Urinary bladder (tissue), 4 donors: ENCODE data around the gene MBD4. TPM values are rescaled to one million over a fixed set of nuclear protein-coding genes. Genes with fewer than 3 reads are reported as not detected.

Source experiments
- DNase-seq: peaks from one replicate; pipeline ENCODE4 v3.0.0-alpha.2; 2015; ENCODE audit errors: extremely low spot score
- H3K27ac ChIP-seq: one replicate; pipeline ENCODE4 v1.5.1; 2013; ENCODE audit warnings: low read depth, mild to moderate bottlenecking, moderate library complexity
- H3K36me3 ChIP-seq: one replicate; pipeline ENCODE4 v1.6.1; 2013; ENCODE audit warnings: mild to moderate bottlenecking, moderate library complexity; ENCODE audit not compliant: insufficient read depth
- H3K4me1 ChIP-seq: one replicate; pipeline ENCODE4 v1.6.1; 2013; ENCODE audit warnings: mild to moderate bottlenecking, moderate library complexity; ENCODE audit not compliant: insufficient read depth
- H3K4me3 ChIP-seq: one replicate; pipeline ENCODE4 v1.5.1; 2013; ENCODE audit warnings: low read depth, low read length
- WGBS: extraction: QIAGEN DNeasy Blood & Tissue Kit; methylation state at CpG from one replicate; pipeline ENCODE4 v1.1.7; 2013; 5-methylcytosine and 5-hydroxymethylcytosine counted together
- polyA plus RNA-seq: library from polyadenylated mRNA; stranded (reverse); fragments of 200-250 nt; gene quantifications from one replicate; pipeline ENCODE4 v1.2.3, GENCODE V29; 2013
- total RNA-seq: library from RNA; depleted of rRNA; stranded (reverse); fragments of >200 nt; gene quantifications from one replicate; pipeline ENCODE4 v1.2.3, GENCODE V29; 2014
- donor health status: healthy with polysubstance abuse.
- donor health status: healthy.

The MBD4 gene
- total and polyA plus RNA-seq, 2 donors: 20.7 to 27.7 TPM

DNA sequence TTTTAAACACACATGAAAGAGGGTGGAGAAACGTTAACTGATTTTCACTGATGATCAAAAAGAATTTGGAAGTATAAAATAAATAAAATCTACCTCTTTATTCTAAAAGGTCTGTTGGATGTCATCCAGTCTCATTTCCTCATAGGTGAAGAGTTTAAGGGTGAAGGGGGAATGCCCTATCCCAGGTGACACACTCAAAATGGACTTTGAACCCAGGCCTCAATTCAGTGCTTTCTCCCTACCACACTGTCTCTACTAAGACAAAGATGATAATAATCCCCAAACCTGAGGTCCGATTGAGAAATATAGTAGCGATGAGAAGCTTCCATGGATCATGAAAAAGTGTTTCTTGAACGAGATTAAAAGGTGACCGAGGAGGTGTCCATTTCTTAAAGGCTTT is 6.2 kb downstream of the MBD4 start:
- H3K4me1 ChIP-seq: no peaks in the 10 kb centered on the region
- 90% methylated on average over 5 of the region's 5 CpGs for WGBS
- no peak overlapping the region for H3K27ac ChIP-seq
- H3K4me3 ChIP-seq: no peak overlapping the region
- no peak for DNase-seq
- H3K36me3 ChIP-seq: peaks cover 6% of the 10 kb centered on the region

DNA sequence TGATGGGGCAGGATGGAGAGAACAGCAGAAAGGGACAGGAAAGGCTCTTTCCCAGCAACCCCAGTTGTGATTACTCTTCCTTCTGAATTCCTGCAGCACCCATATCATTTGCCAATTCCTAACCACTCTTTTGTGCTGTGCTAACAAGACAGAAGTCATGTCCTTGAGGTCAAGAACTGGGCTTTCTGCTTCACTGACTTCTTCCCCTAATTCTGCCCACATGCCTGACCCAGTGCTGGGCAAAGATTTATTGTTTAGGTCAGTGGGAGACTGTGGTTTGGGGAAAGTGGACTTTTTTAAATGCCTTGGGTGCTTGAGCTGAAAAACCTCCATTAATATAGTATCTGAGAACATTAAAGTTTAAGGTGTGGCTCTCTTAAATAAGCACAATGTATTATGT is 7.1 kb downstream of the MBD4 start:
- no peaks in the 10 kb centered on the region for H3K4me1 ChIP-seq
- peaks cover 6% of the 10 kb centered on the region for H3K36me3 ChIP-seq
- no peak for DNase-seq
- no peak overlapping the region for H3K27ac ChIP-seq
- no peak overlapping the region for H3K4me3 ChIP-seq

DNA sequence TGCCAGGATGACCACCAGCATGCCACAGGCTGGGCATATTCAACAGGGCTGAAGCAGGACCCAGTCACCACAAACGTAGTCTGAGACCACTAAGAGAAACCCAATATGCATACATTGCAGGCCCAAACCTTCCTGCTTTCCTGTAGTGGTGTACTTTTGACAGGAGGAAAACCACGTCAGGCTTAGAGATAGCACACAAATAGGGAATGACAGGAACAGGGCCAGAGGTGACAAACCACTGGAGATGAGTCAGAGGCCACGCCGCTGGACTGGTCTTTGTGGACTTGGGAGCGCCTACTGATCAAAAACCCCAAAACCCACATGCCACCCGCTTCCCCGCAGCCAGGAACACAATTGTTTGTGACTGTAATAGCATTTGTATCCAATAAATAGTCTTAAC is 7.7 kb downstream of the MBD4 start:
- WGBS: 91% methylated on average over 7 of the region's 7 CpGs
- H3K4me3 ChIP-seq: no peak overlapping the region
- H3K27ac ChIP-seq: no peak overlapping the region
- no peak for DNase-seq
- no peaks in the 10 kb centered on the region for H3K4me1 ChIP-seq
- peaks cover 4% of the 10 kb centered on the region for H3K36me3 ChIP-seq

- no peak overlapping the region for H3K27ac ChIP-seq
- no peak for DNase-seq
- peaks cover 3% of the 10 kb centered on the region for H3K36me3 ChIP-seq
- no peak overlapping the region for H3K4me3 ChIP-seq
- H3K4me1 ChIP-seq: no peaks in the 10 kb centered on the region
- WGBS: 83% methylated on average over 4 of the region's 4 CpGs
Observed at GRCh38 chr3:129429602-129430001, 10.1 kb downstream of the MBD4 start.

GRCh38 chr3:129429080-129429451 is 10.7 kb downstream of the MBD4 start:
- Histone ChIP-seq H3K4me1 (no peaks in the 10 kb centered on the region), H3K27ac (no peak overlapping the region), H3K4me3 (no peak overlapping the region), H3K36me3 (peaks cover 3% of the 10 kb centered on the region)
- 72% methylated on average over 3 of the region's 3 CpGs for WGBS
- no peak for DNase-seq

- Histone ChIP-seq H3K36me3 (peaks cover 3% of the 10 kb centered on the region), H3K4me1 (no peaks in the 10 kb centered on the region), H3K4me3 (peak within 1 kb of the TSS; percentile 17), H3K27ac (no peak within 1 kb of the TSS)
- 1% methylated on average over 42 of the region's 42 CpGs for WGBS
- peak; percentile 86 for DNase-seq
Observed at GRCh38 chr3:129428376-129429079, 11.2 kb downstream of the MBD4 start, which contains the start of gene EFCAB12. Gene EFCAB12, minus strand, starts transcription at chr3:129428636. Its CDS starts 148 bp downstream, at chr3:129428488.

- H3K36me3 ChIP-seq: peaks cover 3% of the 10 kb centered on the region
- H3K4me1 ChIP-seq: no peaks in the 10 kb centered on the region
- WGBS: 11% methylated on average over 8 of the region's 8 CpGs
- DNase-seq: no peak
- H3K27ac ChIP-seq: no peak overlapping the region
- H3K4me3 ChIP-seq: peak overlapping the region; percentile 17
Observed at GRCh38 chr3:129428007-129428375, 11.8 kb downstream of the MBD4 start.

GRCh38 chr3:129425619-129426018 is 14.1 kb downstream of the MBD4 start:
- H3K4me3 ChIP-seq: no peak overlapping the region
- no peak overlapping the region for H3K27ac ChIP-seq
- 79% methylated on average over 2 of the region's 2 CpGs for WGBS

DNA sequence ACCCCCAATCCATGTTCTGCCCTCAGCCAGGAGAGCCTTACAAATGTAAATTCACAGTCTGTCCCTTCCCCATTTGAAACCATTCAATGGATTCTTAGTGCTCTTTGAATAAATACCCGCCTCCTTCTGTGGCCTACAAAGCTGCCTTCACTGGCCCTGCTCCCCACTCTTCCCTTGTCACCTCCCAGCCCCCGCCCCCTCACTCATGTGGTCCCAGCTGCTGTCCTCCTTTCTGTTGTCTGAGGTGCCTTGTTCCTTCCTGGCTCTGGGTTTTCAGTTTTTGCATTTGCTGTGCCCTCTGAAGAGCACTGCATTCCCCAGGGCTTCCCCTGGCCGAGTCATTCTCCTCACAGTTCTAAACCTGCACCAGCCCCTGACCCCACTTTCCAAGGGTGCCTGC is 14.5 kb downstream of the MBD4 start:
- WGBS: 81% methylated on average over 3 of the region's 3 CpGs
- Histone ChIP-seq H3K4me1 (no peaks in the 10 kb centered on the region), H3K4me3 (no peak overlapping the region), H3K27ac (no peak overlapping the region), H3K36me3 (no peaks in the 10 kb centered on the region)
- no peak for DNase-seq

More at GRCh38 chr3:129425619-129426018, 14.1 kb downstream of the MBD4 start:
- no peak for DNase-seq
- no peaks in the 10 kb centered on the region for H3K36me3 ChIP-seq
- H3K4me1 ChIP-seq: no peaks in the 10 kb centered on the region

GRCh38 chr3:129424185-129424841 is 15.4 kb downstream of the MBD4 start:
- DNase-seq: no peak
- no peaks in the 10 kb centered on the region for H3K36me3 ChIP-seq
- 73% methylated on average over 4 of the region's 4 CpGs for WGBS
- H3K27ac ChIP-seq: no peak overlapping the region
- no peaks in the 10 kb centered on the region for H3K4me1 ChIP-seq
- no peak overlapping the region for H3K4me3 ChIP-seq

DNA sequence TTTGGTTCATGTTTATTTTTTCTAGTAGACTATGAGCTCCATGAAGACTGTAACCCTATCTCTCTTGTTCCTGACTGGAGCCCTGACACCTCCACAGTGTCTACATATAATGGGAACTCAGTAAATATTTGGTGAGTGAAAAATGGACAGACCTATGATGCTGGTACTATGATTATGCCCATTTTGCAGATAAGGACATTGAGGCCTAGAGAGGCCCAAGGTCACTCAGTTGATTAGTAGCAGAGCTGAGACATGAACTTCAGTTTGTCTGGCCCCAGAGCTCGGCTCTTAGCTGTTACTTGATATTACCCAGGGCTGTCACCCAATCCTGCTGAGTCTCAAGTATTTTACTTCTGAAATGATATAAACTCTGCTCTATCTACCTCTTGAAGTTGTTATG is 16.9 kb downstream of the MBD4 start:
- Histone ChIP-seq H3K4me1 (no peaks in the 10 kb centered on the region), H3K4me3 (no peak overlapping the region)

DNA sequence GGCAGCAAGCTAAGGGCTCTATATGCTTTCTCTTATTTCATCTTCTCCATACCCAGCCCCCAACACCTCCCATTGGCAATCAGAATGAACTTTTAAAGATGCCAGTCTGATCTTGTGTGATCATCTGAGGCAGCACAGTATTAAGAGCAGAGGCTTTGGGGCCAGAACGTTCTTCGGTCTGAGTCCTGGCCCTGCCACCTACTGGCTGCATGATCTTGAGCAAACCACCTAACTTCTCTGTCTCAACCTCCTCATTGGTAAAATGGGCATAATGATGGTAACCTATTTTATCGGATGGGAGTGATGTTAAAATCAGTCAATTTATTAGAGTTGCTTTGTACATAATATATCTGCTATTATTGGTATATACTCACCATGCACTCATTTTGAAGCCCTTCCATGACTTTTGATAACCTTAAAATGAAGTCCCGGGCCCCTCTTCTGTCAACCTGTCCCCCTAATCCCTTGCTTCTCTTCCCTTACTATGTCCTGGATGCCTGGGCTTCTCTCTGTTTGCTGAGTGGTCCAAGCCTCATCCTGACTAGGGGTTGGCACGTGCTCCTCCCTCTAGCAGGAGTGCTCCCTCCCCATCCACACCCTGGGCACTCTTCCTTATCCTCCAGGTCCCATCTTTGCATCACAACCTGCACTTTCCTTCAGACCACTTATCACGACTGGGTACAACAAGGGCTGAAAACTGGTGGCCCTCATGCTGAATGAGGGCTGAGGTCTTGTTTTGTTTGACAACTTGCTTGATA is 17.6 kb downstream of the MBD4 start:
- no peak for DNase-seq
- 70% methylated on average over 6 of the region's 6 CpGs for WGBS
- Histone ChIP-seq H3K27ac (no peak overlapping the region), H3K4me1 (no peaks in the 10 kb centered on the region), H3K36me3 (no peaks in the 10 kb centered on the region), H3K4me3 (no peak overlapping the region)

More for the DNA sequence above, 16.9 kb downstream of the MBD4 start:
- no peak overlapping the region for H3K27ac ChIP-seq
- WGBS: 86% methylated on average over 1 of the region's 1 CpG
- no peak for DNase-seq
- H3K36me3 ChIP-seq: no peaks in the 10 kb centered on the region

GRCh38 chr3:129421236-129421883 is 18.4 kb downstream of the MBD4 start:
- H3K4me1 ChIP-seq: no peaks in the 10 kb centered on the region
- 94% methylated on average over 12 of the region's 12 CpGs for WGBS
- no peak overlapping the region for H3K27ac ChIP-seq
- DNase-seq: no peak
- H3K4me3 ChIP-seq: no peak overlapping the region
- no peaks in the 10 kb centered on the region for H3K36me3 ChIP-seq
